ENCODE results near the gene ABCC11. TPM values are rescaled to one million over a fixed set of nuclear protein-coding genes. Genes with fewer than 3 reads are reported as not detected.
A peak's percentile ranks its signal among the peaks of the same experiment; 100 is the strongest.

ABCC11 gene
- total and polyA plus RNA-seq, 2 of the 13 experiments (the other 11 are each of a cell fraction or from before 2014, with no cell fraction given) = 1.0 to 1.4 TPM

DNA sequence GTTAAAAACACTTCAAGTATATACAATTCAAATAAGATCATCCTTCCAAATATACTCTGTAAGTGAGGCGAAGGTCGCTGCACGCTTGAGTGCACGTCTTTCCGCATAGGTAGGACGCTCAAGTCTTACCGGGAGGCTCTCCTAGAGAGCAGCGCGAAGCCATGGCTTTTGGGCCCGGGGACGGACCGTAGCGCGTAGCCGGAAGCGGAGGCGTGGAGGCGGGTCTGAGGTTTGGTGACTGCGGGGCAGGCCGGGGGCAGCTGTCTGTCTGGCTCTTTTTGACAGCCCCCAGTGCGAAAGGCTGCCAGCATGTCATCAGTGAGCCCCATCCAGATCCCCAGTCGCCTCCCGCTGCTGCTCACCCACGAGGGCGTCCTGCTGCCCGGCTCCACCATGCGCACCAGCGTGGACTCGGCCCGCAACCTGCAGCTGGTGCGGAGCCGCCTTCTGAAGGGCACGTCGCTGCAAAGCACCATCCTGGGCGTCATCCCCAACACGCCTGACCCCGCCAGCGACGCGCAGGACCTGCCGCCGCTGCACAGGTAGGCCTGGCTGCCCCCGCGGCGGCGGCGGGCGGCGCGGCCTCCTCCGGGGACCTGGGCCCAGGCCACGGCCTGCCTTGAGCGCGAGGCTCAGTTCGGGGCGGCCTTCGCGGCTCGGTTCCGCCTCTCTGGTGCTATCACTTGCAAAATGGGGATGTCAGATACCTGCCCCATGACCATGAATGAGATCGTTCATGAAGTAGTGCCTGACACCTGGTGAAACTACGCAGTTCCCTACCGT lies 3.1 kb downstream of the ABCC11 start, which contains the start of gene LONP2 (continued):
- TF ChIP-seq WIZ (CRISPR knock-in tag; IDR thresholded peaks at IDR 0.05) (0 out of 2 replicates have a peak, but pooled peaks have one; percentile 52), YEATS4 (CRISPR knock-in tag; IDR thresholded peaks at IDR 0.05; ENCODE audit: borderline replicate concordance) (peak; percentile 96), BHLHE40 (IDR thresholded peaks at IDR 0.05; ENCODE audit: low read length) (peak; percentile 50; the same call in 1 of the 2 replicates), HES4 (CRISPR knock-in tag; IDR thresholded peaks at IDR 0.05; ENCODE audit: borderline replicate concordance) (no peak; the same call in none of the 2 replicates), MIER3 (CRISPR knock-in tag; IDR thresholded peaks at IDR 0.05; ENCODE audit: borderline replicate concordance) (peak; percentile 98), ZFP37 (CRISPR knock-in tag; IDR thresholded peaks at IDR 0.05; ENCODE audit: borderline replicate concordance) (peak; percentile 94; the same call in 1 of the 2 replicates), SUZ12 (IDR thresholded peaks at IDR 0.05; ENCODE audit: low read depth, low read length) (no peak), CBX5 (CRISPR knock-in tag; IDR thresholded peaks at IDR 0.05; ENCODE audit: borderline replicate concordance) (peak; percentile 98; the same call in 1 of the 2 replicates), XBP1 (CRISPR knock-in tag; IDR thresholded peaks at IDR 0.05) (no peak), ZNF331 (CRISPR knock-in tag; IDR thresholded peaks at IDR 0.05) (peak; percentile 98), ZHX1 (CRISPR knock-in tag; IDR thresholded peaks at IDR 0.05; ENCODE audit: low read depth) (peak; percentile 93), ZNF781 (CRISPR knock-in tag; IDR thresholded peaks at IDR 0.05; ENCODE audit: borderline replicate concordance, not compliant biosample characterization) (no peak), TOE1 (CRISPR knock-in tag; IDR thresholded peaks at IDR 0.05) (no peak; the same call in 1 of the 2 replicates), GPBP1L1 (CRISPR knock-in tag; IDR thresholded peaks at IDR 0.05) (no peak), ZBTB26 (CRISPR knock-in tag; IDR thresholded peaks at IDR 0.05; ENCODE audit: borderline replicate concordance) (peak; percentile 93; the same call in 1 of the 2 replicates), JUN (CRISPR knock-in tag; IDR thresholded peaks at IDR 0.05) (no peak), KLF16 (CRISPR knock-in tag; IDR thresholded peaks at IDR 0.05) (peak in 1 of 2 experiments; percentile 98; a peak in 2 of 4 replicates), SMC3 (IDR thresholded peaks at IDR 0.05; ENCODE audit: low read length) (no peak), PBX3 (CRISPR knock-in tag; IDR thresholded peaks at IDR 0.05; ENCODE audit: borderline replicate concordance) (no peak), MYC (CRISPR knock-in tag; IDR thresholded peaks at IDR 0.05; ENCODE audit: borderline replicate concordance) (peak; percentile 87), ZNF605 (CRISPR knock-in tag; IDR thresholded peaks at IDR 0.05) (peak; percentile 93; the same call in 1 of the 2 replicates)

Data from HepG2 (cell line).